Skeletal muscle satellite cell (primary cell): ENCODE results near the gene UNKL.
A peak's percentile ranks its signal among the peaks of the same experiment; 100 is the strongest.

ENCODE experiments used
- H3K27me3 ChIP-seq: 2 replicates; pipeline ENCODE4 v1.7.0; 2013; ENCODE audit warnings: low read length; ENCODE audit not compliant: control insufficient read depth, insufficient read depth
- H3K36me3 ChIP-seq: 2 replicates; pipeline ENCODE4 v1.7.0; 2013; ENCODE audit warnings: mild to moderate bottlenecking, control low read depth, low read length; ENCODE audit not compliant: insufficient read depth
- H3K4me1 ChIP-seq: 2 replicates; pipeline ENCODE4 v1.7.0; 2013; ENCODE audit warnings: low read length; ENCODE audit not compliant: control insufficient read depth, insufficient read depth
- H3K4me2 ChIP-seq: 2 replicates; pipeline ENCODE4 v1.7.0; 2013; ENCODE audit warnings: mild to moderate bottlenecking, low read length
- H3K4me3 ChIP-seq: 2 replicates; pipeline ENCODE4 v1.7.0; 2013; ENCODE audit warnings: low read length
- H3K9ac ChIP-seq: 2 replicates; pipeline ENCODE4 v1.7.0; 2013; ENCODE audit warnings: mild to moderate bottlenecking, low read depth, low read length, moderate library complexity
- H3K9me3 ChIP-seq: replicated peaks from 2 replicates; pipeline ENCODE4 v1.7.0; 2013; ENCODE audit warnings: mild to moderate bottlenecking, control low read depth, low read length

Gene UNKL

DNA sequence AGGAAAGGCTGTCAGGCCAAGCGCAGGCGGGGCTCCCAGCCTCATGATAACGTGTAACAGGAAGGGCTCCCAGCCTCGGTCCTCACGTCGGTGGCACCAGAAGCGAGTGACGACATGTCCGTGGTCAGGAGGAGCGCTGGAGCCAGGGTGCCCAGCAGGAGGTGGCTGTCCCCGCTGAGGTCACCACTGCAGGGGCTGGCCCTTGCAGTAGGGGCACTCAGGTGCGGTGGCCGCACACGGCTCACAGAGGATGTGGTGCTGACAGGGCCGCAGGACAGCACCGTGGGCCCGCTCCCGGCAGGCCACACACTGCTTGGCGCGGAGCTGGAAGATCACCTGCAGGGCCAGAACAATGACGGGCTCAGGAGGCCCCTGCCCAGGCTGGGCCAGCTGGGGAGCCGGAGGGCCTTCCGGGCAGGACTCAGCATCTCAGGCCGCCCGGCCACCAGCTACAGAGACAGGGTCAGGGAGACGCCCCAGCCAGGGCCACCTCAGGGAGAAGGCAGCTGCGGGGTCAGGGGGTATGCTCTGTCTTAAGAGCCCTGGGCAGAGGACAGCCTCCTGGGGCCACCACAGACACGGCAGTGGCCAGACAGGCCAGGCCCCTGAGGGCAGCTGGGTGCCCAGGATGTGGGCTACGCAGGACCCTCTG, 48.3 kb downstream of the UNKL start:
- Histone ChIP-seq H3K4me2 (no peak overlapping the region), H3K36me3 (peaks cover 47% of the 10 kb centered on the region), H3K4me3 (no peak overlapping the region), H3K27me3 (no peaks in the 10 kb centered on the region), H3K9ac (no peak overlapping the region), H3K9me3 (no peaks in the 10 kb centered on the region), H3K4me1 (no peaks in the 10 kb centered on the region)

DNA sequence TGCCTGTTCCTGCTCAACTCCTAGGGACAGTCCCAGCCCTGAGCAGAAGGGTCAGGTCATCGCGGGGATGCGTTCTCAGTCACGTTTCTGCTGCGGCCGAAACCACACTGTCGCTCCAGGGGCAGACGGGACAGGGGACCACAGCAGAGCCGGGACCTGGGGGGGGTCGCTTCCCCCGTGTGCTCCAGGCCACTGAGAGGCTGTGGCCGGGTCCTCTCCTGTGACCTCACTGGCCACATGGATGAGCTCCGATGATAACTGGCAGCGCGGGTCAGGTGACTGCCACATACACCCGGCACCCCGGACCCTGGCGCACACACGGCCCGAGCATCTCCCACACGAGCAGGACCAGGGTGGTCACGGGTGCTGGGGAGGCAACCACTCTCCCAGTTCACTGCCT, 50.0 kb downstream of the UNKL start:
- Histone ChIP-seq H3K36me3 (peaks cover 50% of the 10 kb centered on the region), H3K4me3 (no peak overlapping the region), H3K27me3 (no peaks in the 10 kb centered on the region), H3K9ac (no peak overlapping the region), H3K4me1 (no peaks in the 10 kb centered on the region), H3K9me3 (no peaks in the 10 kb centered on the region), H3K4me2 (no peak overlapping the region)

DNA sequence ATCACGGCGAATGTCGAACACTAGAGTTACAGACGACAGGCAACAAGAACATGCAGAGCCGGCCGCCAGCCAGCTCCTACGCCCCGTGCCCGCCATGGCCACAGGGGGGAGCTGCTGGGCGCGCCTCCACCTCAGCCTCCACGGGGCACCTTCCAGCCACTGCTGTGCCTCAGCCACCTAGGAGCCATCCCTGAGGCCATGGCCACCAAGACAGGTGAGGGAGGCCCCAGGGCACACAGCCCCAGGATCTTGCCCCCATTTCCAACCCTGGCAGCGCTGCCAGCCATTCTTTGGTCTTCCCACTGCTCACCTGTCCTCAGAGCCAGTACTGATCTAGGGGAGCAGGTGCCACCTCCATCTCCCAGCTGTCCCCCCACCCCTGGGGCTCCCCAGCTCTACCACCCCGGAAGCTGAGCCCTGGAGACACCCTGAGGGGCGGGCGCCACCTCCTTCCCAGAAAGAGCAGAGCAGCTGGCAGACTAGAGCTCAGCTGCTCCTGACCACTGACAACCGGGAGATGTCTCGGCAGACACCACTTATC, 50.9 kb downstream of the UNKL start:
- no peaks in the 10 kb centered on the region for H3K9me3 ChIP-seq
- no peak overlapping the region for H3K4me3 ChIP-seq
- H3K4me1 ChIP-seq, result peaks cover under 1% of the 10 kb centered on the region
- H3K9ac ChIP-seq, result no peak overlapping the region
- no peak overlapping the region for H3K4me2 ChIP-seq
- H3K36me3 ChIP-seq, result peaks cover 50% of the 10 kb centered on the region
- H3K27me3 ChIP-seq, result no peaks in the 10 kb centered on the region

DNA sequence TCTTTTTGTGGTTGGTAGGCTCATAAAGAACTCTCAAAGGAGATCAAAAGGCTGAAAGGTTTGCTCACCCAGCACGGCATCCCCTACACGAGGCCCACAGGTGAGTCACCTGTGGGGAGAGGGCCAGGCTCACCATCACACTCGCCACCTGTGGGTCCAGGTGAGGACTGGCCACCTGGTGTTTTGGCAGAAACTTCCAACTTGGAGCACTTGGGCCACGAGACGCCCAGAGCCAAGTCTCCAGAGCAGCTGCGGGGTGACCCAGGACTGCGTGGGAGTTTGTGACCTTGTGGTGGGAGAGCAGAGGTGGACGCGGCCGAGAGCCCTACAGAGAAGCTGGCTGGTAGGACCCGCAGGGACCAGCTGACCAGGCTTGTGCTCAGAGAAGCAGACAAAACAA, 51.7 kb downstream of the UNKL start:
- H3K36me3 ChIP-seq, result peaks cover 50% of the 10 kb centered on the region
- H3K9ac ChIP-seq, result no peak overlapping the region
- no peak overlapping the region for H3K4me2 ChIP-seq
- H3K4me1 ChIP-seq, result peaks cover 8% of the 10 kb centered on the region
- H3K4me3 ChIP-seq, result no peak overlapping the region
- no peaks in the 10 kb centered on the region for H3K27me3 ChIP-seq
- H3K9me3 ChIP-seq, result no peaks in the 10 kb centered on the region

DNA sequence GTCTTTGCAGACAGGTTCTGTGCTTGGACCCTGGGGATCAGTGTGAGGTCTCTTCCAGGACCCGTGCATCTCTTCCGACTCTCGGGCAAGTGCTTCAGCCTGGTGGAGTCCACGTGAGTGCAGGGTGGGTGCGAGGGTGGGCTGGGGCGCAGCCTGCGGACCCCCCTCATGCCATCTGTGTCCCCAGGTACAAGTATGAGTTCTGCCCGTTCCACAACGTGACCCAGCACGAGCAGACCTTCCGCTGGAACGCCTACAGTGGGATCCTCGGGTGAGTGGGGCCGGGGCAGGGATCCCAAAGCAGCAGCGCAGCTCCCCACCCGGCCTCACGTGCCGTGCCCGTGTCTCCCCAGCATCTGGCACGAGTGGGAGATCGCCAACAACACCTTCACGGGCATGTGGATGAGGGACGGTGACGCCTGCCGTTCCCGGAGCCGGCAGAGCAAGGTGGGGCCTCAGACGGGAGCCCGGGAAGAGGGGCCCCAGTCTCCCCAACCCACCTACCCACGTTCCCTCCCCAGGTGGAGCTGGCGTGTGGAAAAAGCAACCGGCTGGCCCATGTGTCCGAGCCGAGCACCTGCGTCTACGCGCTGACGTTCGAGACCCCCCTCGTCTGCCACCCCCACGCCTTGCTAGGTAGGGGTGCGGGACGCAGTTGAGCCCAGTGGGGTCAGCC, 52.7 kb downstream of the UNKL start:
- Histone ChIP-seq H3K4me3 (no peak overlapping the region), H3K4me2 (no peak overlapping the region), H3K9me3 (no peaks in the 10 kb centered on the region), H3K4me1 (peaks cover 9% of the 10 kb centered on the region), H3K27me3 (no peaks in the 10 kb centered on the region), H3K36me3 (peaks cover 50% of the 10 kb centered on the region), H3K9ac (no peak overlapping the region)

DNA sequence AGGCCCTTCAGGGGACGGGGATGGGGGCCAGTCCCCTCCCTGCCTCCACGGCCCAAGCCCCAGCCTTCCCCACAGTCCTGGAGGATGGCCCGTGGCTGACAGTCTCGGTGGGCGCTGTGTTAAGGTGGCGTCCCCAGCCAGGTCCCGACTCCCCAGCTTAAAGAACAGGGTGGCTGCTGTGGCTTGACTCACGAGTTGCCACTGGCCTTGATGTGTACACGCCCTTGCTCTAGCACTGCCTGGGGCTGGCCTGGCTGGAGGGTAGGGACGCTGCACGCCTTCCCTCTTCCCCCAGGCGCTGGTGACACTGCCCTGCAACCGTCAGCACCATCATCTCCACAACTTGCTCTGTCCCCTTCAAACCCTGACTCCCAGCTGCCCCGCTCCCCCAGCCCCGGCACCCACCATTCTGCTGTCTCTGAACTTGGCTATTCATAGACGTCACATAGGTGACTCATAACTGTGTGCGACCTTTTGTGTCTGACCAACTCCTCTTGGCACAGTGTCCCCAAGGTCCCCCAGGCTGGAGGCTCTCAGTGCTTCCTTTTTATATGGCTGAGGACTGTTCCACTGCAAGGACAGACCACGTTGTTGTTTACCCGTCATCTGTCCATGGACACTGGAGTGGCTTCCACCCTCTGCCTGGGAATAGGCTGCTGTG, 56.5 kb downstream of the UNKL start:
- Histone ChIP-seq H3K27me3 (no peaks in the 10 kb centered on the region), H3K9me3 (no peaks in the 10 kb centered on the region), H3K4me2 (no peak overlapping the region), H3K4me1 (peaks cover 12% of the 10 kb centered on the region), H3K4me3 (no peak overlapping the region), H3K9ac (no peak overlapping the region), H3K36me3 (peaks cover 17% of the 10 kb centered on the region)

DNA sequence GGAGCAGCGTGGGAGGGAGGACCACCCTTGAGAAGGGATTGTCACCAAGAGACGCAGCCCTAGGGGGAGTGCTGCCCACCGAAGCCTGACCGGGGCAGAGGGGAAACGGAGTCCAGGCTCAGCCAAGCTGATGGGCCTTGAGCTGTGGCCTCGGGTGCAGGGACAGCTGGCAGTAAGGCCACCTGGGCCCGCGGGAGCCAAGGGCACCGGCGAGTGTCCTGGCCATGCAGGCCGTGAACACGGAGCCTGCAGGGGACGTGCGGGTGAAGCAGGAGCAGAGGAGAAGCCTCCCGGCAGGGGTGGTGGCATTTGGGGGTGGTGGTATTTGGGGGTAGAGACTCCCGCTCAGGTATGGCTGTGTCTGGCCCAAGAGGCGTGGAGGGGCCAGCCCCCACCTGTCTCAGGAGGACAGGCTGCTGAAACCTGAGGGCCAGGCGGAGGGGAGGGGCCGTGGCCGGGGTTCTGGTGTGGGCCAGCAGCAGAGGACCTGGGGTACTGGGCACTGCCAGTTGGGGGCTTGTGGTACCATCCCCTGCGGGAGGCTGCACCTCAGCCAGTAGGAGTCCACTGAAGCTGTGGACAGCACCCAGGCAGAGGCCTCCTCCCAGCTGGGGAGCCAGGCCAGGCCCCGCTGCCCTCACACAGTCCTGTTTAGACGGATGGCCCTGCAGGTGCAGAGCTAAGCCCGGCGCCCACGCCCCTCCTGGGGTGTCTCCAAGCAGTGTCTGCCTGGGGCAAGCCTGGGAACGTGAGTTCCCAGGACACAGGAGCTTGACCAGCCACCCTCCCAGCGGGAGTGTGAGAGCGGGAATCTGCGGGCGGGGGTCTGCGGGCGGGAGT, 58.2 kb downstream of the UNKL start:
- peaks cover 15% of the 10 kb centered on the region for H3K4me1 ChIP-seq
- no peak overlapping the region for H3K4me3 ChIP-seq
- H3K4me2 ChIP-seq, result no peak overlapping the region
- no peak overlapping the region for H3K9ac ChIP-seq
- H3K36me3 ChIP-seq, result peaks cover 4% of the 10 kb centered on the region
- no peaks in the 10 kb centered on the region for H3K9me3 ChIP-seq
- H3K27me3 ChIP-seq, result no peaks in the 10 kb centered on the region

DNA sequence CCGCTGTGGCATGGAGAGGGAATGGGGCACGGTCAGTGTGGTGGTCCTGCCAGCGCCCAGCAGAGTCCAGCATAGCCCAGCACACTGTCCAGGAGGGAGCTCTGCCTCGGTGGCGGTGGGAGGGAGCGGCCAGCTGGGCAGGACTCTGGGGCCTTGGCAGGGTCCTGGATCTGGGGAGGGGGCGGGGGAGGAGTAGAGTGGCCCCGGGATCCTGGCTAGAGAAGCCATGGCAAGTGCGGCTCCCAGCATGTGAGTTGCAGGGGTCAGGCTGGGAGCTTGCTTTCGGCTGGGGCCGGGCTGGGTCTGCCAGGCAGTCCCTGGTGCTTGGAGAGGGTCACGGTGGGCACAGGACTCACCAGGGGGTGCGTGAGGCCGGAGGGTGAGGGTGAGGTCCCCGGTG, 58.9 kb downstream of the UNKL start:
- H3K4me2 ChIP-seq, result no peak overlapping the region
- no peaks in the 10 kb centered on the region for H3K27me3 ChIP-seq
- H3K4me3 ChIP-seq, result no peak overlapping the region
- H3K9me3 ChIP-seq, result no peaks in the 10 kb centered on the region
- H3K9ac ChIP-seq, result no peak overlapping the region
- peaks cover 20% of the 10 kb centered on the region for H3K4me1 ChIP-seq
- H3K36me3 ChIP-seq, result peaks cover under 1% of the 10 kb centered on the region

DNA sequence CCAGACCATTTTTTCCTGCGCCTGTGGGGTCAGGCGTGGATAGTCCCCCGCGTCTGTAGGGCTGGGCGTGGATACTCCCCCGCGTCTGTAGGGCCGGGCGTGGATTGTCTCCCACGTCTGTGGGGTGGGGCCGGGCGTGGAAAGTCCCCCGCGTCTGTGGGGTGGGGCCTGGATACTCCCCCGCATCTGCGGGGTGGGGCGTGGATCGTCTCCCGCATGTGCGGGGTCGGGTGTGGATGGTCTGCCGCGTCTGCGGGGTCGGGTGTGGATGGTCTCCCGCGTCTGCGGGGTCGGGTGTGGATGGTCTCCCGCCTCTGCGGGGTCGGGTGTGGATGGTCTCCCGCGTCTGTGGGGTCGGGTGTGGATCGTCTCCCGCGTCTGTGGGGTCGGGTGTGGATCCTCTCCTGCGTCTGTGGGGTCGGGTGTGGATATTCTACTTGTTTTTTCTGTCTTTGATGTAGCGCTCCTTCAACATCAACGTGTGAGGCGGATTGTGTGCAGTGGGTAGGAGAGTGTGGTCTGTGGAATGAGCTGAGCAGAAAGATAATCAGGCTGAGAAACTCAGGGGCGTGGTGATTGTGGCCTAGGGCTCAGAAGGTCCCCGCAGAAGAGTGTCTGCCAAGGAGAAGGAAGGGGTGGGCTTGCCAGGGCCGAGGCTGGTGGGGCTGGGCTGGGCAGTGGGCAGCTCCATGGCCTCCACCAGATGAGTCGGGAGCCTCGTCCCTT, 59.5 kb downstream of the UNKL start:
- no peak overlapping the region for H3K9ac ChIP-seq
- H3K36me3 ChIP-seq, result peaks cover 5% of the 10 kb centered on the region
- H3K4me2 ChIP-seq, result no peak overlapping the region
- H3K27me3 ChIP-seq, result no peaks in the 10 kb centered on the region
- peaks cover 24% of the 10 kb centered on the region for H3K4me1 ChIP-seq
- no peak overlapping the region for H3K4me3 ChIP-seq
- H3K9me3 ChIP-seq, result no peaks in the 10 kb centered on the region

DNA sequence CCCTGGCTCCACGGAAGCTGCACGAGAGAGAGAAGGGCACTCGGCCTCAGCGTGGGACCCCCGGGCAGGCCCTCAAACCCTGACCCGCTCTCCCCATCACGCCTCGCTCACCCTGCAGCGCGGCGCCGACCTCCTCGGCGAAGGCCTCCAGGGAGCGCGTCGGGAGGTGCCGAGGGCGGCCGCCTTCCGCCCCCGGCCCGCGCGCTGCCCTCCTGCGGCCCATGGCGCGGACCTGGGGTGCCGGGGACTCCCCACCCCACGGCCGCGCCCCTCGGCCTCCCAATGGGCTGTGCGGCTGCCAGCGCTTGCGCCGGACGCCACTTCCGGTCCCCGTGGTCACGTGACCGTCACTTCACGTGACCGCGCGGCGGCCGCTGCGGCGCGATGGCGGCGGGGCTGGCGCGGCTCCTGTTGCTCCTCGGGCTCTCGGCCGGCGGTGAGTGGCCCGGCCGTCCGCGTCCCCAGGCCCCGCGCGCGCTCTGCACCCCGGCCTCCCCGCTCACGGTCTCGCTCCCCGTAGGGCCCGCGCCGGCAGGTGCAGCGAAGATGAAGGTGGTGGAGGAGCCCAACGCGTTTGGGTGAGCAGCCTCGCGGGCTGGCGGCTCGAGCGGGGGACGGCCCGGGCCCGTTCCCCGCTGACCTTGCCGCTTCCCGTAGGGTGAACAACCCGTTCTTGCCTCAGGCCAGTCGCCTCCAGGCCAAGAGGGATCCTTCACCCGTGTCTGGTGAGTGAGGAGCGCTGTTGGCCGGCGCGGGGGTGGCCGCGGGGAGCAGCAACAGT, 62.7 kb downstream of the UNKL start, which contains the start of the genes GNPTG and TSR3:
TSS of gene GNPTG (plus strand) at position 350 of the 781 bp plus-strand sequence. CDS start at position 385, 35 bp downstream.
TSS of gene TSR3 (minus strand) at position 297 of the 781 bp plus-strand sequence. CDS start at position 223, 74 bp downstream.
- Histone ChIP-seq H3K9me3 (no peaks in the 10 kb centered on the region), H3K36me3 (peaks cover 14% of the 10 kb centered on the region), H3K4me3 (peak within 1 kb of the TSS; percentile 90), H3K4me2 (peak within 1 kb of the TSS; percentile 84), H3K4me1 (peaks cover 15% of the 10 kb centered on the region), H3K9ac (peak within 1 kb of the TSS; percentile 91), H3K27me3 (no peaks in the 10 kb centered on the region)
